SH-SY5Y (cell line): ENCODE data around the gene AMPH.

ENCODE experiments used
- GATA2 ChIP-seq: IDR thresholded peaks from 2 replicates; pipeline ENCODE4 v1.6.1; 2011; ENCODE audit warnings: mild to moderate bottlenecking, low read depth, low read length
- GATA3 ChIP-seq: IDR thresholded peaks from 2 replicates; pipeline ENCODE4 v1.6.1; 2011; ENCODE audit warnings: low read depth, mild to moderate bottlenecking, low read length, moderate library complexity

DNA sequence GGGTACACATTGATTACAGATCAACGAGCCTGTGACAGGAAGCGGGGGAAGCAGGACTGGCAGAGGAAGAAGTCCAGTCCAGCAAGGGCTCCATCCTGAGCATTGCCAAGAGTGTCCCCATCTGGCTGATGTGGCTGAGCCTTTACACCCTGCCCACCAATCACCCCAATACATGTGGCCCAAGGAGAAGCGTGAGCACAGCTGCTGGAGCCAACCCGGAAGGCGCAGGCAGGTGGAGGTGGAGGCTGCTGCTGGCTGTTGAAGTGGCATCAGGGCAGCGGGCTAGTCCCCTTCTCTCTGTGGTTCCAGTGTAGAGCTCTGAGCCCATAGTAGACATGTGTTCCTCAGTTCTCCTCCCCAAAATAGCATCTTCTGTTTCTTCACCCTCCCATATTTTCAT lies 6.8 kb upstream of the AMPH start:
- TF ChIP-seq GATA2 (no peak), GATA3 (no peak)
